ENCODE data around the gene SLC19A1. TPM values are rescaled to one million over a fixed set of nuclear protein-coding genes. Genes with fewer than 3 reads are reported as not detected.
"Not testable (repeated sequence)": the region's sequence is repeated elsewhere in the genome, so short reads cannot be mapped to it uniquely, and the experiment has no call there.

Gene SLC19A1
- total RNA-seq, 1 donor from 2014 or later, result 10.2 TPM

DNA sequence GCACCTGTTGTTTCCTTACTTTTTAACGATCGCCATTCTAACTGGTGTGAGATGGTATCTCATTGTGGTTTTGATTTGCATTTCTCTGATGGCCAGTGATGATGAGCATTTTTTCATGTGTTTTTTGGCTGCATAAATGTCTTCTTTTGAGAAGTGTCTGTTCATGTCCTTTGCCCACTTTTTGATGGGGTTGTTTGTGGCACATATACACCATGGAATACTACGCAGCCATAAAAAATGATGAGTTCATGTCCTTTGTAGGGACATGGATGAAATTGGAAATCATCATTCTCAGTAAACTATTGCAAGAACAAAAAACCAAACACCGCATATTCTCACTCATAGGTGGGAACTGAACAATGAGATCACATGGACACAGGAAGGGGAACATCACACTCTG is 39.0 kb downstream of the SLC19A1 start:
- ATAC-seq; intact Hi-C loops (cut with DNase I); DNase-seq (ENCODE audit: low spot score): not testable (repeated sequence)

GRCh38 chr21:45502600-45502999 is 39.6 kb downstream of the SLC19A1 start:
- ATAC-seq (no peak), DNase-seq (ENCODE audit: low spot score) (no peak)
- intact Hi-C loops (cut with DNase I), result no loop called here

GRCh38 chr21:45502006-45502345 is 40.3 kb downstream of the SLC19A1 start:
- intact Hi-C loops (cut with DNase I), result no loop called here
- peak; percentile 42 for DNase-seq (ENCODE audit: low spot score)
- ATAC-seq, result no peak

GRCh38 chr21:45501081-45502005 is 40.9 kb downstream of the SLC19A1 start:
- ATAC-seq; intact Hi-C loops (cut with DNase I); DNase-seq (ENCODE audit: low spot score): not testable (repeated sequence)

DNA sequence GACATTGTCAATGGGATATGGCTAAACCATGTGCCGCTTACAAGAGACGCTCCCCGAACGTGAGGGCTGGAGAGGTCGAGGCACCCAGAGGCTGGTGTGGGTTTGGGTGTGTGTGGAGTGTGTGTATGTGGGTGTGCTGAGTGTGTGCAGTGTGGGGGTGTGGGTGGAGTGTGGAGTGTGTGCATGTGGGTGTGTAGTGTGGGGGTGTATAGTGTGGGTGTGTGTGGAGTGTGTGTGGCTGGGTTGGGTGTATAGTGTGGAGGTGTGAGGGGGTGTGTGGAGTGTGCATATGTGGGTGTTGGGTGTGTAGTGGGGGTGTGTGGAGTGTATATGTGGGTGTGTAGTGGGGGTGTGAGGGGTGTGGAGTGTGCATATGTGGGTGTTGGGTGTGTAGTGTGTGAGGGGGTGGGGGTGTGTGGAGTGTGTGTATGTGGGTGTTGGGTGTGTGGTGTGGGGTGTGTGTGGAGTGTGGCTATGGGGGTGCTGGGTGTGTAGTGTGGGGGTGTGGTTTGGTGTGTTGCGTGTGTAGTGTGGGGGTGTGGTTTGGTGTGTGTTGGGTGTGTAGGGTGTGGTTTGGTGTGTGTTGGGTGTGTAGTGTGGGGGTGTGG is 42.2 kb downstream of the SLC19A1 start:
- intact Hi-C loops (cut with DNase I), result no loop called here
- no peak for ATAC-seq
- peak; percentile 33 for DNase-seq (ENCODE audit: low spot score)

DNA sequence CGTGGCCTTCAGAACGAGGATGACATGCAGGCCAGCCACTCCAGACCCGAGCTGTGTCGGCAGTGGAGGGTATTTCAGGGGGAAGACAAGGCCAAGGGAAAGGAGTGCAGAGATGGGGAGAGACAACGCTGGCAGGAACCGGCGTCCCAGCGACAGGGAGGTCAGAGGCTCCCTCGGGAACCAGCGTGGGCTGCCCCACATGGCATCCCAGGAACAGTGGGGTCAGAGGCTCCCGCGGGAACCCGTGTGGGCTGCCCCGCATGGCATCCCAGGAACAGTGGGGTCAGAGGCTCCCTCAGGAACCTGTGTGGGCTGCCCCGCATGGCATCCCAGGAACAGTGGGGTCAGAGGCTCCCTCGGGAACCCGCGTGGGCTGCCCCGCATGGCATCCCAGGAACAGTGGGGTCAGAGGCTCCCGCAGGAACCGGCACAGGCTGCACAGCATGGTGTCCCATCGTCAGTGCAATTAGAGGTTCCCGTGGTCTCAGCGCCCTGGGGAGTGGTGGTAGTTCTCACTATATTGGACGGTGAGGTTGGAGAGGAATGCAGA is 43.0 kb downstream of the SLC19A1 start:
- intact Hi-C loops (cut with DNase I), result no loop called here
- DNase-seq (ENCODE audit: low spot score) (peak; percentile 45), ATAC-seq (no peak)

- DNase-seq (ENCODE audit: low spot score), result no peak
- intact Hi-C loops (cut with DNase I), result no loop called here
- ATAC-seq, result no peak
These were observed 43.6 kb downstream of the SLC19A1 start for GRCh38 chr21:45498646-45499000.

- intact Hi-C loops (cut with DNase I), result no loop called here
- ATAC-seq (no peak), DNase-seq (ENCODE audit: low spot score) (peak; percentile 47)
These were observed 44.2 kb downstream of the SLC19A1 start for GRCh38 chr21:45497846-45498645.

GRCh38 chr21:45496968-45497845 is 45.0 kb downstream of the SLC19A1 start:
- no peak for ATAC-seq
- DNase-seq (ENCODE audit: low spot score), result peak; percentile 57
- intact Hi-C loops (cut with DNase I), result no loop called here

DNA sequence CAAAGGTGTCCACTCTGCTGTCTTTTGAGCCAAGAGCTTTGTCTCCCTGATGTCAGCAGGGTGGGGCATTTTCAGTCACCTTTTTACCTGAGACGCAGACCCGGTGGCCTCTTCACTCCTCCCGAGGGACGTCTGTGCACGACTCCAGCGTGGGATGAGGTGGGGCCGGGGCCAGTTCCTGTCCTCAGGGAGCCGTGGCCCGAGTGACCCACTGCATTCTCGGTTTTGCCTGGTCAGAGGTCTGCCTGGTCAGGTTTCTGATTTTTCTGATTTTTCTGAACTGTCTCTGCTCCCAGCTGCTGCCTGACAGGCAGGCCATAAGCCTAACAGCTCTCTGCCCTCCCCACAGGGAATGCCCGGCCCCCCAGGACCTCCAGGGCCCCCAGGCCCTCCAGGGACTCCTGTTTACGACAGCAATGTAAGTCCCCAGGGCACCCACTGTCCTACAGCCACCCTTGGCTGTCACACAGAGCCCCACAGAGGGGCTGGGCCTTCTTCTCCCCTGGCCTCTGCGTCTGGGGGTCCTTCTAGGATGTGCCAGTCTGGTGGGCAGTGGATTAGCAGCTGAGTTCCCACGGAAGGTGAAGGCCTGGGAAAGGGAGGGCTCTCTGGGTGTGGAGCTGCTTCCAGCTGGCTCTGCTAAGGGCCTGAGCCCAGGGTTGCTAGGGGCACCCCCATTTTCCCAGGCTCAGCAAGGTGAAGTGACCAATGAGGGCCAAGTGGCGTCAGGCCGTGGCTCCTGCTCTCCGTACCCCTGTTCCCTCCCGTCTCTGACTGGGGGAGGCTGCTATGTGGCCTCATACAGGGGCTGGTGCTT is 45.9 kb downstream of the SLC19A1 start:
- ATAC-seq (no peak), DNase-seq (ENCODE audit: low spot score) (peak; percentile 55)
- intact Hi-C loops (cut with DNase I), result no loop called here

- ATAC-seq (no peak), DNase-seq (ENCODE audit: low spot score) (peak; percentile 47)
- intact Hi-C loops (cut with DNase I), result no loop called here
These were observed 47.2 kb downstream of the SLC19A1 start for GRCh38 chr21:45494851-45495680.

DNA sequence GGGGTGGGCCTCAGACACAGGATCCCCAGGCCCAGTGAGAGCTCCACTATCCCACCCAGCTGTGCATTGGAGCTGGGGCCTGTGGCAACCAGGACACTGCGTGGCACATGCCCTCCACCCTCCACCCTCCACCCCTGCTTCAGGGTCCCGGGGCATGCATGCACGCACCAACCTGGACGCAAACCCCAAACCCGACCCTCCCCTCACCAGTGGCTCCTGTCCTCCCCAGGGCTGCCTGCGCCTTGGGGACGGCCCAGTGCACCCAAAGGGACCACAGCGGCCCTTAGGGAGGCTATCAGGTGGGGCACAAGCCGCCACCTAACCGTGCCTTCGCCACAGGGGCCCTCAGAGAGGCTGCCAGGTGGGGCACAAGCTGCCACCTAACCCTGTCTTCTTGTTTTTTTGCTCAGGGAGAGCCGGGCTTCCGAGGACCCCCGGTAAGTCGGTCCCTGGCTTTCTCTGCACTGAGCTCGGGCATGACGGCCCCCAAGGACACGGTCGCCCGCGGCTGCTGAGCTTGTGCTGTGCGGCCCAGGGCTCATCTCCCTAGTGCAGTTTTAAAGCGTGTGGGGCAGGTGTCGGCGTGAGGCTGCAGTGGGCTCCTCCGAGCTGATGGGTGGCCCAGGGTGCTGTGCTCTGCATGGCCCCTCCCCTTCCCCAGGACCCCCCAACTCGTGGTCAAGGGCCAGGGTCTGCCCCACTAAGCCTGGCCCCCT is 47.9 kb downstream of the SLC19A1 start:
- DNase-seq (ENCODE audit: low spot score), result no peak
- intact Hi-C loops (cut with DNase I), result no loop called here
- ATAC-seq, result no peak

- DNase-seq (ENCODE audit: low spot score) (no peak), ATAC-seq (no peak)
- intact Hi-C loops (cut with DNase I), result no loop called here
These were observed 48.7 kb downstream of the SLC19A1 start for GRCh38 chr21:45493401-45494001.

GRCh38 chr21:45492765-45493164 is 49.5 kb downstream of the SLC19A1 start:
- DNase-seq (ENCODE audit: low spot score), result no peak
- intact Hi-C loops (cut with DNase I), result no loop called here
- ATAC-seq, result no peak

DNA sequence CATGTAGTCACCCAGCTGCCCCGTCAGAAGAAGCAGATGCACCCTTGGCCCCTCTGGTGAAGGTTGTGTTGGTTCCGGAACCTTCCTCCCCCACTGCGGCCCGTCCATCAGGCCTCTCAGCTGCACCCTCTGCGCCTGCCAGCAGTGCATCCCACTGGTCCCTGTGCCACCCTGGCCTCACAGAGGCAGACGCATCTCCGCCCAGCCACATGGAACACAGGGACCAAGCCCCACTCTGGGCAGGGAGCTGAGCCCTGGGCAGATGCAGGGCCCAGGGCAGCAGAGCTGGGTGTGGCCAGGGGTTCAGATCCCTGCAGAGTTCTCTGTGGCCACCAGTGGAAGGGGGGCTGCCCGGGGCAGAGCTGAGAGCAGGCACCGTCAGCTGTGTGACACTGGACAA is 50.6 kb downstream of the SLC19A1 start:
- DNase-seq (ENCODE audit: low spot score) (no peak), ATAC-seq (no peak)
- intact Hi-C loops (cut with DNase I), result no loop called here

DNA sequence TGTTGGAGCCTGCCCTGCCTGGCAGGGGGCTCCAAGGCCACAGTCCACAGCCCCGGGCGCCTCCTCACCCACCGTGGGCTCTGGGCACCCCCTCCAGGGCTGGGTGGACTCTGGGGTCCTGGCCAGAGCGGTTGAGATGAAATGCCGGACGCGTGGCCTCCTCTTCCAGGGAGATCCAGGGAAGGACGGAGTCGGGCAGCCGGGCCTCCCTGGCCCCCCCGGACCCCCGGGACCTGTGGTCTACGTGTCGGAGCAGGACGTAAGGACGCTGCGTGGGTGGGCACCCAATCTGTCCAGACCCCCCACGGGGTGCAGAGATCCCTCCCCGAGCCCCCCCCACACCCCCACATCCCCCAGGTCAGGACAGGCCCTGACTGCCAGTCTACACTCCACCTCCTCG is 51.2 kb downstream of the SLC19A1 start:
- no peak for DNase-seq (ENCODE audit: low spot score)
- no peak for ATAC-seq
- intact Hi-C loops (cut with DNase I), result no loop called here

Data from sciatic nerve (tissue), 2 donors.